ENCODE results near the gene CAMTA1.

Gene CAMTA1

DNA sequence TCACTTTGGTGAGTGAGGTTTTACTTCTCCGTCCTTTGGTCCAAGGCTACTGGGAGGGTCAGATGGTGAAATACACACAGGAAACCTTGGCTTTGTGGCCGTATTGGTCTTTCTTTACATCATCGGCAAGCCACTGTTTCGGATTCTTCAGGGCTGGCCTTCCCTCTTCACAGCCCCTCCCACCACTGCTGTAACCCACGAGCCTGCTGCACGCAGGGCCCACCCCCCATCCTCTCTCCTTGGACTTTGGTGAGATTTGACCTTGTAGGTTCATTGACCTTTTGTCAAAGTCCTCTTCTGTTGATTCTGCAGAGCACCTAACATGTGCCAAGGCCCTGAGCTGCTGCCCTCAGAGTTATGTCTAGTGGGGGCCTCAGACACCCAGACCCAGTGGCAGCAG is 328.6 kb downstream of the CAMTA1 start:
- Histone ChIP-seq H3K9me3 (ENCODE audit: insufficient read depth, low read length, severe bottlenecking) (no peaks in the 10 kb centered on the region), H3K36me3 (ENCODE audit: insufficient read depth, low read length) (no peaks in the 10 kb centered on the region), H3K79me2 (ENCODE audit: insufficient read depth, low read length) (no peaks in the 10 kb centered on the region), H3K27ac (ENCODE audit: low read length) (no peak overlapping the region), H2AFZ (ENCODE audit: low read depth, low read length) (no peak overlapping the region), H3K9ac (ENCODE audit: low read depth, low read length) (no peak overlapping the region), H3K4me3 (ENCODE audit: low read depth in 1 of 2, low read length in 2 of 2) (no peak overlapping the region), H3K27me3 (ENCODE audit: insufficient read depth, low read length, poor library complexity) (no peaks in the 10 kb centered on the region), H3K4me1 (ENCODE audit: insufficient read depth, low read length) (no peaks in the 10 kb centered on the region), H3K4me2 (ENCODE audit: insufficient read depth, low read length) (no peak overlapping the region), H4K20me1 (ENCODE audit: insufficient read depth, low read length) (no peaks in the 10 kb centered on the region)
- TF ChIP-seq, protein P1, sequence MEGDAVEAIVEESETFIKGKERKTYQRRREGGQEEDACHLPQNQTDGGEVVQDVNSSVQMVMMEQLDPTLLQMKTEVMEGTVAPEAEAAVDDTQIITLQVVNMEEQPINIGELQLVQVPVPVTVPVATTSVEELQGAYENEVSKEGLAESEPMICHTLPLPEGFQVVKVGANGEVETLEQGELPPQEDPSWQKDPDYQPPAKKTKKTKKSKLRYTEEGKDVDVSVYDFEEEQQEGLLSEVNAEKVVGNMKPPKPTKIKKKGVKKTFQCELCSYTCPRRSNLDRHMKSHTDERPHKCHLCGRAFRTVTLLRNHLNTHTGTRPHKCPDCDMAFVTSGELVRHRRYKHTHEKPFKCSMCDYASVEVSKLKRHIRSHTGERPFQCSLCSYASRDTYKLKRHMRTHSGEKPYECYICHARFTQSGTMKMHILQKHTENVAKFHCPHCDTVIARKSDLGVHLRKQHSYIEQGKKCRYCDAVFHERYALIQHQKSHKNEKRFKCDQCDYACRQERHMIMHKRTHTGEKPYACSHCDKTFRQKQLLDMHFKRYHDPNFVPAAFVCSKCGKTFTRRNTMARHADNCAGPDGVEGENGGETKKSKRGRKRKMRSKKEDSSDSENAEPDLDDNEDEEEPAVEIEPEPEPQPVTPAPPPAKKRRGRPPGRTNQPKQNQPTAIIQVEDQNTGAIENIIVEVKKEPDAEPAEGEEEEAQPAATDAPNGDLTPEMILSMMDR (IDR thresholded peaks at IDR 0.05; ENCODE audit: borderline replicate concordance, extremely low read depth, low read length, poor library complexity, severe bottlenecking), result no peak
- no peak for TF ChIP-seq EZH2 (IDR thresholded peaks at IDR 0.05; ENCODE audit: borderline replicate concordance, low read depth, low read length, severe bottlenecking)
- no peak for DNase-seq
- no peak for ATAC-seq (ENCODE audit: insufficient read depth, low read depth)

DNA sequence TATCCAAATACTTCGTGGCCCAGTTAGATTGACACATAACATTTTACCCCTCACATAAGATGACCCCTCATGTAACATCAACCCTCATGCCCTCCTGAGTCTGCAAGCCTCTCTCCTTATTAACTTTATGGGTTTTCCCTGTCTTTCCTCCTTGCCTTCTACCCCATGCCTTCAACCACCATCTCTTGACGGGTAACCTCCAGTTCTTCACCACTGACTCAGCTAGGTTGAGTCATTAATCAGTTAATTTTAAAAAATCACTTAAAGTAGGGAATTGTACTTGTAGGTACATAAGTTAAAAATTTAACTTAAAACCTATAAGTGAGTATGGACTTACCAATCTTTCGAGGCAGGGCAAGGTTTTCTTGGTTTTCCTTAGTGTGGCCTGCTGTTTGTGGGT is 330.7 kb downstream of the CAMTA1 start:
- DNase-seq, result no peak

DNA sequence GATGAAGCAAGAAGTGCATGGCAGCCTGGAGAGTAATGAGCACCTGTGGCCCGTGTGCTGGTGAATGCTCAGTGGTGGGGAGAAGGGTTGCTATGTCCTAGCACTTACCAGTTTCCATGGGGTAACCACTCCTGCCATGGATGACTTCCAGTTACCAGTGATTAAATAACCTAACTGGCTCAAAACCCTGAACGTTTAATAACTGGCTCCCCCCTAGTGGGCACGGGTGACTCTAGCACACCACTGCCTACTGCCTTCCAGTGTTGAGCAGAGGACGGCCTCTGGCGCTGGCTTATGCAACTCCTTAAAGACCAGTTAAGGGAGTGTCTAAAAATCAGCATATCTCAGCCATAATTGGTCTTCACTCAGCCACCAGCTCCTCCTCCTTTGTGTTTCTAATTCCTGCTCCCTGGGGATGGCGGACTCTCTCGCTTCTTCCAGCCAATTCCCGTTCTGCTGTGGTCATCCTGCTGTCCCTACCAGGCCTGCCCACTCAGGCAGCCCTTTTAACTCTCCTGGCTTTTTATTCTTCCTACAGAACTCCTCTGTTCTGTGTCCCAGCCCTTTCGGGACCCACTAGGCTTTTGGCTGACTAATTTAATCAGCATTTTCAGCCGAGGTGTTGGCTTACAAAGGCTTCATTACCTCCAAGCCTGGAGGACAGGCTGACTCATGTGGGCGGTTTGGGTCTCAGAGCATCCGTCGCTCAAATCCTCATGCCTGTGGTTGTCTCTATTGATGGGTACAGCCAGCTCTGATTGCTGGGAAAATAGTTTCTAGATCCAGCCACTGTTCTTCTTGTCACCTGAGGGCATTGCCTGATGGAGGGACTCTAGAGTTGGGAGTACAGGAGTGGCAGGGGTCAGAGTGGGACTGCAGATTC is 332.4 kb downstream of the CAMTA1 start:
- Histone ChIP-seq H3K27ac (ENCODE audit: low read length) (no peak overlapping the region), H3K4me2 (ENCODE audit: insufficient read depth, low read length) (no peak overlapping the region), H3K79me2 (ENCODE audit: insufficient read depth, low read length) (no peaks in the 10 kb centered on the region), H3K4me3 (ENCODE audit: low read depth in 1 of 2, low read length in 2 of 2) (no peak overlapping the region), H3K27me3 (ENCODE audit: insufficient read depth, low read length, poor library complexity) (no peaks in the 10 kb centered on the region), H3K4me1 (ENCODE audit: insufficient read depth, low read length) (no peaks in the 10 kb centered on the region), H3K36me3 (ENCODE audit: insufficient read depth, low read length) (no peaks in the 10 kb centered on the region), H3K9ac (ENCODE audit: low read depth, low read length) (no peak overlapping the region), H3K9me3 (ENCODE audit: insufficient read depth, low read length, severe bottlenecking) (no peaks in the 10 kb centered on the region), H2AFZ (ENCODE audit: low read depth, low read length) (no peak overlapping the region), H4K20me1 (ENCODE audit: insufficient read depth, low read length) (no peaks in the 10 kb centered on the region)
- TF ChIP-seq, protein P1 (IDR thresholded peaks at IDR 0.05; ENCODE audit: borderline replicate concordance, extremely low read depth, low read length, poor library complexity, severe bottlenecking), result no peak
- no peak for TF ChIP-seq EZH2 (IDR thresholded peaks at IDR 0.05; ENCODE audit: borderline replicate concordance, low read depth, low read length, severe bottlenecking)
- ATAC-seq (ENCODE audit: insufficient read depth, low read depth), result no peak
- DNase-seq, result no peak

More for the DNA sequence above, 330.7 kb downstream of the CAMTA1 start:
- Histone ChIP-seq H3K9ac (ENCODE audit: low read depth, low read length) (no peak overlapping the region), H3K4me2 (ENCODE audit: insufficient read depth, low read length) (no peak overlapping the region), H3K79me2 (ENCODE audit: insufficient read depth, low read length) (no peaks in the 10 kb centered on the region), H3K36me3 (ENCODE audit: insufficient read depth, low read length) (no peaks in the 10 kb centered on the region), H3K4me3 (ENCODE audit: low read depth in 1 of 2, low read length in 2 of 2) (no peak overlapping the region), H4K20me1 (ENCODE audit: insufficient read depth, low read length) (no peaks in the 10 kb centered on the region), H2AFZ (ENCODE audit: low read depth, low read length) (no peak overlapping the region), H3K27ac (ENCODE audit: low read length) (no peak overlapping the region), H3K4me1 (ENCODE audit: insufficient read depth, low read length) (no peaks in the 10 kb centered on the region), H3K27me3 (ENCODE audit: insufficient read depth, low read length, poor library complexity) (no peaks in the 10 kb centered on the region), H3K9me3 (ENCODE audit: insufficient read depth, low read length, severe bottlenecking) (no peaks in the 10 kb centered on the region)
- no peak for TF ChIP-seq EZH2 (IDR thresholded peaks at IDR 0.05; ENCODE audit: borderline replicate concordance, low read depth, low read length, severe bottlenecking)
- TF ChIP-seq, protein P1 (IDR thresholded peaks at IDR 0.05; ENCODE audit: borderline replicate concordance, extremely low read depth, low read length, poor library complexity, severe bottlenecking), result no peak
- no peak for ATAC-seq (ENCODE audit: insufficient read depth, low read depth)

All from DND-41 (cell line).